HT-29 (cell line): ENCODE measurements around the gene L3MBTL4. TPM values are rescaled to one million over a fixed set of nuclear protein-coding genes. Genes with fewer than 3 reads are reported as not detected.

Experiments
- DNase-seq: peaks from one replicate; pipeline ENCODE4 v3.0.0-alpha.2; 2015; ENCODE audit warnings: low spot score
- total RNA-seq: library from RNA; depleted of rRNA; stranded (reverse); fragments of >200 nt; shearing (Covaris generic); gene quantifications from 2 replicates; pipeline ENCODE4 v1.2.3, GENCODE V29; 2014

L3MBTL4 gene
- total RNA-seq, 1 experiment from 2014 or later, result not detected

DNA sequence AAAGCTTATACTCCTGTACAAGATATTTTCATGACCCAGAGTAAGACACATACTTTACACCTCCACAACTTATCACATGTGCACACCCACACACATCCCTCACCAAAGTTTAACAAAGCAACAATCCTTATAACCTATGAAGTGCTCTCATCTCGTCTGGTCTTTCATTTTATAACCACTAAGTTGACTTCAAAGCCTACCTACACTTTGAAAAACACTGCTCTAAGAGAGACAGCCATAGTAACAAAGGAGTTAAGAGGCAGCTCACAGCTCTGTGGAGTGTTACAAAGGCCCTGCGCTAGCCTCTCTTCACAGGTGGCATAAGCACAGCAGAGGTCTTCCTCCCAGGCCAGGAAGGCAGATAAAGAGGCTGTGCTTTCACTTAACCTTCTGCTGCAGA lies 449.7 kb downstream of the L3MBTL4 start:
- DNase-seq, result no peak

DNA sequence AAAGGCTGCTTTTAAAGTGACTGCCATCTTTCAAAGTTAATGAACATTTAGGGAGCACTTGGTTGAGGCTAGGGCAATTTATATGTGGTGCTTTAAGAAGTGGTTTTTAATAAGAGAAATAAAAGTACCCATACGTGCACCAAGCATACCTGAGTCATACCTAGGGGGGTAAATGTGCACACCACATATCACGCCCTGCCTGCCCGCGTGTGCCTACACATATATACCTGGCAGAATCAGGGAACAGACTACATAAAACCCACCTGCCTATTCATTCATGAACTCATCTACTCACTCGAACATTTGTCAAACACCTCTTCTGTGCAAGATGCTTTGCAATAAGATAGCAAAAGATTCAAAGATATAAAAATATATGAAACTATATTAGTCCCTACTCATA lies 450.1 kb downstream of the L3MBTL4 start:
- DNase-seq, result no peak

DNA sequence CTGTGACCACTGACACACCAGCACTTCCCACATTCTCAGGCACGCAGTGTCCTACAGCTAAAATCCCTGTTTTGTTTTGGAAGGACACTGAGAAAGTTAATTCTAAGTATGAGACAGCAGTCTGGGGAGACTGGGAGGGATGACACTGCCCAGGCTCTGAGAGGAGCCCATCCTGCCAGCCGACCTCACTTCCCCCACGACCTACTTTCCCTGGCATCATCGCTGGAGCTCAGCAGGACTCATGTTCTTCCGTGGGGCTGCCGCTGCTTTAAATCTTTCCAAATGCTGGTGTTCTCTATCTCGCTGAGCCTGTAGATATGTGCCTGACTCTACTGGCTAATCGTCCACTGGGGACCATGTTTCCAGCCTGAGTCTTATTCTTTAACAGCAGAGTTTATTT lies 450.6 kb downstream of the L3MBTL4 start:
- no peak for DNase-seq

DNA sequence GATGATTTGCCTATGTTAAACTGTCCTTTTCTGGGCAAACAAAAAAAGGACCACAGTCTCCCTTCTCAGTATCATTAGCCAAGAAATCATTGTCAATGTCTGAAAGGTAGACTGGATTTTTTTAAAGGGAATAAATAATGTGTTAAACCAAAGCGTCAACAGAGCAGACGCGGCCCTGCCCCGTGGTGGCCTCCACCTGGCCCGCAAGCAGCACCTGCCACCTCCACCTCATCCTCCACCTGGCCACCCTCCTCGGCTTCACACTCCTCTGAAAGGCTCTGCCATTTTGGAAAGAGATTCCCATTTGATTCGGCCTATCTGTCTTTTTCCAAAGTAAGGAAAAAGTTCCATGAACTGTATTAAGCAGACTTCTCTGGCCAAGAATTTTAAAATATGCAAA lies 451.4 kb downstream of the L3MBTL4 start:
- no peak for DNase-seq

DNA sequence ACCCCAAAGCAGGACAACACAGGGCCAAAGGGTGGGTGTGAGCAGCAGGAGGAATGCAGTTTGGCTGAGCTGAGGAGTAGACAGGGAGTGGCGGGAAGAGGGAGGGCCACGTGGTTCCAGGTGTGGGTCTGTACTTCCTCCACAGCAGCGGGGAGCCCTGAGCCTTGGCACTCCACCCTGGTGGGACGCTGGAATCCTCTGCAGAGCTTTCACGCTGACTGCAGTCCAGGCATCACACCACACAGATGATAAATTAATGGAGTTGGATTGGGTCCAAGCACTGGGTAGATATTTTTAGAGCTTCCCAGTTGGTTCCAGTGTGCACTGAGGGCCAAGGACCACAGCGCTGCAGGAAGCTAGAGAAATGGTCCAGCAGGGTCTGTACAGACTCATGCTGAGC lies 452.3 kb downstream of the L3MBTL4 start:
- no peak for DNase-seq

DNA sequence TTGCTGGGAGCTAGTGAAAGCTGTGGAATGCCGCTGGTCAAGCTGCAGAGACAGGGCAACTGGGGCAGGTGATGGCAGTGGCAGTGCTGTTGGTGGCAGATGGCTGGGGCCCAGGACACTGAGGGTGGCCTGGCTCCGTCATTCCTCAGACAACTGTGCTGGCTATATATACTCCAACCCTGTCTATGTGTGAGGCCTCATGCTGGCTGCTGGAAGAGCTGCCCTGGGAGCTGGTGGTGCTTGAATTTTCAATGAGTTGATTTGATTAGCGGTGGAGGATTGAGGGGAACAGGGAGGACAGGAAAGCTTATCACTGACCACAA lies 452.9 kb downstream of the L3MBTL4 start:
- no peak for DNase-seq

DNA sequence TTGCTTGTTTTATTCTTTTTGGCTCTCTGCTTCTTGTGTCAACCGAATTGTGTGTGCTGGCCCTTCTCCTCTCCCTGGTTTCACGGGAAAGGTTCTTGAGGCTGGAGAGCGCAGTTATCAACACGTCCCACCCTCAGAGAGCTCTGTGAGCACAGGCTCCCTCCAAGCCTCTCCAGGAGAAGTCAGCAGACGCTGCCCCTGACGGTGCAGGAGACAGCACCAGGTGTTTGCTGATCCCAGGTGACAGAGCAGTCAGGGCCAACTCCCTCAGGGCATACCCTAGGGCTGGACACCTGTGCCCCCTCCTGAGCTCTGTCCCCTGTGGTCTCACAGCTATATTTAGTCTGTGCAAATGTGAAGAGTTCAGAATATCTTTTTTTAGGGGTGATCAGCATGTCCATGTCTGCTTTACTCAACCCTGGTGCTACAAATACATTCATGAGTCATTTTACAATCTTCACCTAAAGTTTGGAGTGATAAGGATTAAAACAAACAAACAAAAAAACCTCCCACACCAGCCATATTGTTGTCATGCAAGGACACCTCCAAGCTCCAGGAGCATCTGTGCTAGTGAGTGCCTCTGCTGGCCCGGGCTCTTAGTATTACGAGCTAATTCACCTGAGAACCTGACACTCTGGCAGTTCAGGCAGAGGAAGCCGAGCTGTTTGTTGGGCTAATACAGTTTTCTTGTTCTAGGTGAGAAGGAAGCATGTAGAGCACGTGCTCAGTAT lies 453.4 kb downstream of the L3MBTL4 start:
- no peak for DNase-seq

DNA sequence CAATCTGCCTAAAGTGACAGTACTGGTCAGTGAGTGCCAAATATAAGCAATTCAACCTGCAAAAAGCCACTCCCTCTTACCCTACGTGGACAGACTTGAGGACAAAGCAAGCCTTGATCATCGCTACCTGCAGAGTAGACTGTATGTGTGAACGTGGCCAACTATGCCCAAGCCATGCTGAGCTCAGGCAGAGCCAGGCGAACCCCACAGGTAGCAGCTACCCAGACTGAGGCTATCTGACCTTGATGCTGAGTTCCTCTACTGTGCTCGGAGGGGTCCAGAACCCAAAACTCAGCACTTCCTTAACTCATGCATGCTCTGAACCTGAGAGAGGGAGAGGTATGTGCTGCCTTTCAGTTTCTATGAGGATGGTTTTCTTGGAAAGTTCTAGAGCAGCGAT lies 455.9 kb downstream of the L3MBTL4 start:
- DNase-seq, result no peak

DNA sequence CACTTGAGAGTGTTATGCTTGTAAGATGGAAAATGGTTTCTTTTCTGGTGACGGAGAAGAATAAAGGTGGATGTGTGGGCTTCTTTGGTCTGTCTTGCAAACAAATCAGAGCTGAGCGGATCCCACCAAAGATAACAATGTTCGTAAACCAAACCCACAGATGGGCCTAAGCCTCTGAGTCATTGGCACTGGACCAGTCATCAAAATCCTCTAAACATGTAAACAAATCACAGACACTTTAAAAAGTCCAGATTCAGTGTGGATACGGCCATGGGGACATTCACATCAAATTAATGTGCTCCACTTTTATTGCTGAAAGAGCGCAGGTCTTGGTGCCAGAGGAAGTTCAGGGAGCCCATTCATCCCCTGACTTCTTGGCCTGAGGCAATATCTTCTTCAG lies 458.9 kb downstream of the L3MBTL4 start:
- no peak for DNase-seq

DNA sequence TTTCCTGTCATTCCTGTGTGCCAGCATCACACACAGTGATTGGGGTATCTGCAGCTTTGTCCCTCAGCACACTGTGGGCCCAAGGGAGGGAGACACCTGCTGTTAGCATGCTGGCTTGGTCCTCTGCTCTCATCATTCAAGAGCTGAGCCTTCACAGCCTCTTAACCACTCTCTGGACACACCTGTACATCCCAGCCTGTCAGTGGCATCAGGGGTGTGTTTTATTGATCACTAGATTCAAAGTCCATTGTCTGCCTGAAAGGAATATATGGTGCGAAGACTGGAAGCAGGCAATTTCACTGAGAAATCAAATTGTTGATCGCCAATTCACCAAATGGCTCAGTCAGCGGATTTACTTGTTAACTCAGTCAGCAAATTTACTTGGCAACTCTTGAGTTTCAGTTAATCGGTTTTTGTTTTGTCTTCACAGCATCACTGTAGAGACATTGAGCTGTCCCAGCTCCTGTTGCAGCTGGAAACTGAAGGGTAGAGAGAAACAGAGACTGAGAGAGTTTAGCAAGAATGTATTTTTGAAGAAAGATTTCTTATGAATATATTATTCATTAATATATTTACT lies 463.1 kb downstream of the L3MBTL4 start:
- DNase-seq, result no peak

DNA sequence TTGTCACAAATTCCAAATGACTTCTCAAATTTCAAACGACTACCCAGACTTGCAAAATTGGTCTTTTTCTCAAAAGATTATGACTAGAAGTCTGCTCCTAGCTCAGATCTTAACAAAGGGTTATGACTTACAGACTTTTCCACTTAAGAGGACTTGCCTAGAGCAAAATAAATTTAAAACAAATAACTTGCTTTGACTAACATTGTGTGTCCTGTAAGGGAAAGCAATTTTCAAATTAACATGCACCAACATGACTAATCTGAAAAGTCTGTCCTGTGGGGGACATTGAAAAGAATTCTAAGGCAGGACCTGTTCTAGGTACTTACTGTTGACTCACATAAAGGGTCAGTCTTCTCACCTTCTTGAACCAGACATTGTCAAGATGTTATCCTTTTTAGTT lies 465.9 kb downstream of the L3MBTL4 start:
- DNase-seq, result no peak

DNA sequence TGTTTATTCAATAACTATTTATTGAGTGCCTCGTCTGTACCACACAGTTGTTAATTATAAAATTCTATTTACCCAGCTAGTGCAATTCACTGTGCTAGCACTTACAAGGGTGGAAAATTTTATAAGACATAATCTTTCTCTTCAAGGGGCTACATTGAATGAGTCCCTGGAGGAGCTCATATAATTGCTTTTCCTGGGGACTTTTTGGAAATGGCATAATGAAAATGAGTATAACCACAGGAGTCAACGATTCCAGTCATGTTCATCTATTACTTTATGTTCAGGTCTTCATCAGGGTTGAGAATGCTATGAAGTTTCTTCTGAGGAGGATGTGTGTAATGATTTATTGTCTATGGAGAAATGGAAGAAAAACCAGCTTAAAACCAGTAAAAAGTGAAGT lies 466.5 kb downstream of the L3MBTL4 start:
- no peak for DNase-seq

DNA sequence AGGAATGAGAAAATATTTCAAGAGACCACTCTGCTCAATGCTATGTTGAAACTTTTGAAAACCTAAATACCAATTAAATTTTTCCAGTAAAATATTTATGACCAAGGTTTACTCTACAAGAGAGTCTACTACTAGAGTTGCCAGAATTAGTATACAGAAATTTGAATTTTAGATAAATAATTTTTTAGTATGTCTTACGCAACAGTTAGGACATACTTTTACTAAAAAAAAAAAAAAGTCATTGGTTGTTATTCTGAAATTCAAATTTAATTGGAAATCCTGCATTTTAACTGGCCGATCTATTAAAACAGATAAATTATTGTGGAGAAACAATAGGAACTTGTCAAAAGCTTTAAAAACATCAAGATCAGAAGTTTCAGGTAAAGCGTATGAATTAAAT lies 470.3 kb downstream of the L3MBTL4 start:
- DNase-seq, result no peak

DNA sequence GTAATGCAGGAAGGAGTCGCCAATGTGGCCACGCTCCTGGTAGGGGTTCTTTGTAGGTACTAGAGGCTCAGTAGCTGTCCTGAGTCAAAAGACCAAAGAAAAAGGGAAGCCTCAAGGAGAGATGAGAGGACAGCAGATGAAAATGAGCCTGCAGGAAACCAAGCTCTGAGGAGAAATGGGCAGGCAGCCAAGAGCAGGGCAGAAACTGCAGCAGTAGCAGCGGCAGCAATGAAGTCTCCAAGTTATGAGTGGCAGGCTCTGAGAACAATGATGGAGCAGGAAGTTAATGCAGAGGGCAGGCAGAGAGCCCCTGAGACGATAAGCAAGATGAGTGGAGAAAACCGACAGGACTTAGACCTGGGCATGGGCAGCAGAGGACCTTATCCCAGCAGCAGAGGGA lies 471.2 kb downstream of the L3MBTL4 start:
- DNase-seq, result no peak

DNA sequence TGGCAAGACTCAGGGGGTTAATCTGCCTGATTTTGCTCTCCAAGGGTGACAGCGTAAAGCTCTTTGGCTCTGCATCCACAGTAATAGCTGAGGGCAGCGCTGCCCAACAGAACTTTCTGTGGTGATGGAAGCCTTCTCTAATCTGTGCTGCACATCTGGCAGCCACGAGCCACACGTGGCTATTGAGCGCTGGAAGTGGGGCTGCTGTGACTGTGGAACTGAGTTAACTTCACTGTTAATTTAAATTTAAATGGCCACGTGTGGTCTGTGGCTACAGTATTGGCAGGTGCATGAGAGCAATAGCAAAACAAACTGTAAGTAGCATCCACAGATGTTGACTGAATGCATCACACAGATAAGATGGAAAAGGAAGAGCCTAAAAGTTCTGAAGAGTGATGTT lies 472.1 kb downstream of the L3MBTL4 start:
- no peak for DNase-seq

DNA sequence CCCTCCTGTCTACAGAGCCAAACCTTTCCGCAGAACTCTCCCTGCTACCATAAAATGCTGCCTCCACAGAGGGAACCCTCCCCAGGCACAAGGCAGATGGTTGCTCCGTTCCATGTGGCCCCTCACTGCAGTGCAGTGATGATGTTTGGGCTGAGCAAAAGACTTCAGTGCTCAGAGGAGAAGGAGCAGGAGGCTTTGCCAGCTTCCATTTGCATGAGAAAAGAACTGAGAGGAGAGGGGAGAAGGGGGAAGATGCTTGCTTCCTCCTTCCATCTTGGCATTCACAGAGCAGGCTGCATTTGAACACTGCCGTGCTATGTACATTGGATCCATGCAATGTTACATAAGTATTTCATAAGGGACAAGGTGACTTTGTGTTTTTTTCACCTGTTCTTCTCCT lies 472.8 kb downstream of the L3MBTL4 start:
- DNase-seq, result no peak

DNA sequence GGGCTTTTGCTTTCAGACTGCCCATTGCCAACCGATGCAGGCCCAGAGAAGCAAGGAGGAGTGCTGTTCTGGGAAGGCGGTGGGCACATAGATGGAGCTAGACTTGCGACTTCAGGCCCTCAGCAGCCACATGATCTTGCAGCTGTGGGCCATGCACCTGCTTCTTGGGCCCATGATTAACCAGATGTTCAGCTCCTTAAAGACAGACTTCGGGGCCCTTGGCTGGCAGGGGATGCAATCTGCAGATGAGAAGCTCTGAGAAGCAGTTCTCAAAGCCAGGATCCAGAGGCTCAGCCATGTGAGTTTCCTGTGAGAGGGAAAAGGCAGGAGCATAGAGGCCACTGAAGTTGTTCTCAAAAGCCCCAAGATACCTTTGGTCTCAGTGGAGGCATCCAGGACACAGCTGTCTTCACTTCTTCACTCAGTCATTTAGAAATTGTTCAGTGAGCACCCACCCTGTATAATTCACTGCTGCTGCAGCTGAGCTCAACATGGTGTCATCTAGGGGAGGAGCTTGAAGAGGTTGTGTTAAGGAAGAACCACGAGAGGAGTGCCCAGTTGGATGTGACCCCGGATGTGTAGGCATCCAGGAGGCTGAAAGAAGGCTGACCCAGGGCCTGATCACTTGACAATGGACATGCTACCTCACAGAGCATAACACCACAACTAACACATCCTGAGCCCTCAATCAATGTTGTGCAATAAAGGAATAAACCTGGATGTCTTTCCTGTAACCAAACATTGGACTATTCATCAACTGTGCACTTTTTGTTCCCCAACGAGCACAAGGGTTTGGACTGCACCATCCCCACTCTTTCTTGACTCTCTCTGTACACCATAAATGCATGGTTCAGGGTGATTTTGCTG lies 474.7 kb downstream of the L3MBTL4 start:
- DNase-seq, result no peak

DNA sequence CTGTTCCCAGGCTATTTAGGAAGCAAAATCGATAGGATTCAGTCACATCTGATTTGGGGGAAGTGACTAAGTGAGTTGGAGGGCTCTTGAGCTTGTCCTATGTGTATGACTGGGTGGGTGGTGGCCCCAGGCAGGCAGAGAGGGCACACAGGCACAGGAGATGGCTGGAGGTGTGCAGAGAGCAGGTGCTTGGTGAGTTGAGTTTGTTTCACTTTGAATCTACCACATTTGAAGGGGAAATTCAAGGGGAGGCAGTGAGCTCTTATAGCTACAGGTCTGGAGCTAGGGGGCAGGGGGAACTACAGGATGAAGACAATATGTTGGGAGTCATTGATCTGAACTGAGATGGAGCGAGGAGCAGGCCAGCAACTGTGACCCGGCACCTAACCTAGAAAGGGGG lies 476.9 kb downstream of the L3MBTL4 start:
- DNase-seq, result no peak

DNA sequence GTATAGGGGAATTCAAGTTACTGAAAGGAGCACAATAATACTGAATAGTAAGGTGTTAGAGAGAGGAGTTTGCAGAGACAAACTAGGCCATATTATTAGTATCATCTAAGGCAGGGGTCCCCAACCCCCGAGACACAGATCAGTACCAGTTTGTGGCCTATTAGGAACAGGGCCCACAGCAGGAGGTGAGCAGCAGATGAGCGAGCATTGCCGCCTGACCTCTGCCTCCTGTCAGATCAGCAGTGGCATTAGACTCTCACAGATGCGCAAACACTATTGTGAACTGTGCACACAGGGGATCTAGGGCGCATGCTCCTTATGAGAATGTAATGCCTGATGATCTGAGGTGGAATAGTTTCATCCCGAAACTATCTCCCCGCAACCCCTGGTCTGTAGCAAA lies 477.6 kb downstream of the L3MBTL4 start:
- DNase-seq, result no peak

DNA sequence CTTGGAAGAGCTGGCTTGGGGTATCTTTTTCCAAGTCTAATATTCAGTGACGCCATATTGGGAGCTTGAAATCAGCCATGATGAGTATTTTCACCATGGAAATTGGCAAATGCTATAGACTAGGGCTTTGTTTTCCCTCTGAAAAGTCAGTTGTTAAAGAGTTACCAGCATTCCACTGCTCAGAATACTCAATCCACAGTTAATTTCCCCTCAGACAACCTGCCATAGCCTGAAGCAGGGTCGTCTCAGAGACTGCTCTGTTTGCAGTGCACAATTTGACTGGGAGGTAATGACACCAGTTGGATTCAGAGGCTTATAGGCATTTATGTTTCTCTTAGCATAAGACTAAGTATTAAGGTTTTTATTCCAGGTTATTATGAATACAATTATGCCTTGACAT lies 483.9 kb downstream of the L3MBTL4 start:
- DNase-seq, result no peak

DNA sequence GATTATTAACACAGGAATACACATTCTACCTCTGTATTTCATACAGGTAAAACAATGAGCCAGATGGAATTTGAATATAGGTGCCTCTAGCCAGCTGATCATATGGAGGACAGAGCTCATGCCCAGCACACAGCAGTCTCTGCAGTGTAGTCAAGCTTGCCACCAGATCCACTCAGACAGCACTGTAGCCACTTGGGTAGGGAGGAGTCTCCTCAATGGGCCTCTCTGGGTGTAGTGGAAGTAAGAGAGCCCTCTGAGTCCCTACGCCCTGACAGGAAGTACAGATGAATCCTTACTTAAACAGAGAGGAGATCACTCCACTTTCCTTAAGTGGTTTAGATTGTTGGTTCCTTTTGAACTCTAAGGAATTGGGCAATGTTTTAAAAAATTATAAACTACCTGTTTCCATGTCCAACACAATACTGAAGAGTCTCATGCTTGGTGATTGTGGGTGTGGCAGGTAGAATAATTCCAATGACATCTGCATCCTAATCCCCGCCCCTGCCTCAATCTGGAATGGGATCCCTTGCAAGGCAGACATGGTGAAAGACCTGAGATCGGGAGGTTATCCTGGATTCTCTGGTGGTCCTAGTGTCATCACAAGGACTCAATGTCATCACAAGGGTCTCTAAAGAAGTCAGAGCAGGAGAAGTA lies 496.4 kb downstream of the L3MBTL4 start:
- no peak for DNase-seq

DNA sequence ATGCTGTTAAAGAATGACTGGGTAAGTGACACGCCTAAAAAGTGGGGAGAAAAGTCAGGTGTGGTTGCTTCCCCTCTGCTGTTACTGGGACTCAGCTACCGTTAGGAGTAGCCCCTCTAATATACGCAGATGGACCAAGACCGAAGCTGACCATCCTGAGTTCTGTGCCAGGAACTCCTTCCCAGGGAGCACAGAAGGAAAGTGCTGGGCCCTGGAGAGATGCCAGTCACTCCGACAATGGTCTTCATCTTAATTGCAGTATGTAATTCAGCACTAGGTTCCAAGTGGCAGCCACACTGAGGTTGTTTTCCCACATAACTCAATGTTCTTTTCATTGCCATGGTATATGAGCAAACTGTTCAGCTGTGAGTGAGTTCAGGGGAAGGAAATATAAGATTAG lies 499.8 kb downstream of the L3MBTL4 start:
- no peak for DNase-seq
